ENCODE data around the gene NNAT.

NNAT gene

GRCh38 chr20:37566590-37567330 is 45.7 kb downstream of the NNAT start:
- DNase-seq (ENCODE audit: low spot score): no peak

GRCh38 chr20:37567331-37567665 is 46.2 kb downstream of the NNAT start:
- no peak for DNase-seq (ENCODE audit: low spot score)

DNA sequence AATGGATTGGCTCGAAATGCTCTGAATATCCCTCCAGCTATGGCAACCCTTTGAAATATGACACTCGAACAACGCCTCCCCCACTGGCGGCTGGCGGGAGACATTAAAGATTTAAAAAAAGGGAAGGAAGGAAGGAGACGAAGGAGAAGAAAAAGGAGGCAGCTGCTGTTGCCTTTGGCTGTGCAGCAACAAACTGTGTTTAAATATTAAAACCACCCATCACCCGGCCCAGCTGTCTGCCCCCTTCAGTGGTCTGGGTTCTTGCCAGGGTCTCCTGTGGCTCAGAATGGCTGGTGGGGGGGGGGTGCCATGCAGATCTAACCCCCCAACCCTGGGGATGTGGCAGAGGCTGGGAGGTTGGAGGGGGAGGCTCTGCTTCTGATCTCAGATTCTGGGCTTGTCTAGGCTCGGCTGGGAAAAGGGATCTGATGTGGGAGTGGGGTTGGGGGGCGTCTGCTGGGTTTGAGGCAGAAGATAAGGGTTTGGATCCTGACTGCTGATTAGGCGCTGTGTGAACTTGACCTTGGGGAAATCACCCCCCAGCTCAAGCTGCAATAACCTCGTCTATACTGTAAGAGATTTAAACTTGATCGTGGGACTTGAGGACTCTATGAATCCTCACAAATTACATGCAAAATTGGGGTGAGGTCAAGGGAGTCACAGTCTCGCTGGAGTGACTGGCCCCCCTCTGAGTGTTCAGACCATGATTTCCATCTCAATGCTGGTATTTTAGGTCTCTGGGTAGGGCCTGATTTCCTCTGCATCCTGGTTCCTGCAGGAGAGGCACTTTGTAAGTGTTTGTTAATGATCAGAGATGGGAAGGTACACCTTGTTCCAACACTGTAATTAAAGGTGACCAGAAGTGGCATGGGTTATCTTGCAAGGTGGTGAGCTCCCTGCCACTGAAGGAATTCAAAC is 46.9 kb downstream of the NNAT start:
- DNase-seq (ENCODE audit: low spot score): no peak

GRCh38 chr20:37570419-37570818 is 49.4 kb downstream of the NNAT start:
- DNase-seq (ENCODE audit: low spot score): no peak

DNA sequence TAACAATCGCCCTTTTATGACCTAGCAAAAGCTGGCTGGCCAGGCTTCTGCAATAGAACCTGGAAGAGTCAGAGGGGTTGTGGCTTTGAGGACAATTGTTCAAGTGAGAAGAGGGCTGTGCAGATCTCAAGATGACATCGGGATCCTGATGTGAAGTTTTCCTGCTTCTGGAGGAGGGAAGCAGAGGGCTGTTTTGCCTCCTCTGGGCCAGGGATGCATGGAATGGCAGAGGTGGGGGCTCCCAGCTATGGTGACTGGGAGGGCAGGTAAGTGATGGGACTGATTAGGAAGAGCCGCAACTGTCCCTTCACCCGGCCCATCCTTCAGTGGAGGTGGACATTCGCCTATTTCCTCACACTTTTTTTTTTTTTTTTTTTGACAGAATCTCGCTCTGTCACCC is 50.0 kb downstream of the NNAT start:
- no peak for DNase-seq (ENCODE audit: low spot score)

Measured in cerebellar cortex (tissue), 1 donor.